NCI-H2171 (cell line): ENCODE measurements around the gene ZIC3.
"Not testable (repeated sequence)": the region's sequence is repeated elsewhere in the genome, so short reads cannot be mapped to it uniquely, and the experiment has no call there.

ENCODE experiments used
- DNase-seq: peaks from one replicate; lab custom pipeline; 2025; lab: John Stamatoyannopoulos, UW

The ZIC3 gene

DNA sequence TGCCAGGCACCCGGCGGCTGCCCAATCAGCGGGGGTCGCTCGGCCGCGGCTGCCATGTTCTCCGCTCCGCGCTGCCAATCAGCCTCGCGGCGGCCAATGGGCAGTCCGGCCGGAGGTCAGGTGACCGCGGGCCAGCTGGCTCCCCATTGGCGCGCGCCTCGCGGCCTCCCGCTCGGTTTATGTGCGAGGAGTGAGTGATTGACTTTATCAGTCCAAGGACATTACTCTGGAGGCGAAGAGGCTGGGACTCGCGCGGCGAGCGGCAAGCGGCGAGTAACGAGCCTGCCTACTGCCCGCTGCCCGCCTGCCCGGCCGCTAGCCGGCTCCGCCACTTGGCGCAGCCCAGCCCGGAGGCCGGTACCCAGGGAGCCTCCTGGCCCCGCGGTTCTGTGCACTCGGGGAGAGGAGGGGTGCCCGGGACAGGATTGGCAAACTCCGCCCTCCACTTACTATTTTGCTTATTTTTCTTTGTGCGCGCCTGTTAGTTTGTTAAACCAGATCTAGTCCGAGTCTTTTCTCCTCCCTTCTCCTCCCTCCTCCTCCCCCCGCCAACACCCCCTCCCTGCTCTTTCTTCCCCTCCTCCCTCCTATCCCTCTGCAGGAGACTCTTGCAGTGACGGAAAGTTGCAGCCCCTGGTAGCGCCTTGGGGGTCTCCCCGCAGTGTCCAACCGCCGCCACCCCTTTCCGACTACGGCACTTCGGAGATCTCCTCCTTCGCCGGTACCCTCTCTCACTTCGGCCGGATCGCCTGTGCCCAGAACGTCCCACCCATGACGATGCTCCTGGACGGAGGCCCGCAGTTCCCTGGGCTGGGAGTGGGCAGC is at the start of gene ZIC3:
ZIC3 (plus strand) TSS at position 207 of the 825 bp plus-strand sequence; CDS start at position 772, 565 bp downstream.
- DNase-seq = peak; percentile 46

DNA sequence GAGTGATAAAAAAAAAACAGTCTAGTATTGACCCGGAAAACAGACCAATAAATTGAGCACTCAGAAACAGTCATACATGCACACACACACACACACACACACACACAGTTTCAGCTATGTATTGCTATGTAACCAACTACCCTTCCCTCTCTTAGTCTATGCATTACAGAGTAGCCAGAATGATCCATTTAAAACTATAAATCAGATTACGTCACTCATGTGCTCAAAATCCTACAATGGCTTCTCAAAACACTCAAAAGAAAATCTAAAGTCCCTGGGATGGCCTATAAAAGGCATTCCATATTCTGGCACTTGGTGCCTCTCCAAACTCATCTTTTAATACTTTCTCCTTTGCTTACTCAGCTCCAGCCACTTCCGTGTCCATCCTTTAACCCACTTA is 46.5 kb upstream of the ZIC3 start:
- no peak for DNase-seq

DNA sequence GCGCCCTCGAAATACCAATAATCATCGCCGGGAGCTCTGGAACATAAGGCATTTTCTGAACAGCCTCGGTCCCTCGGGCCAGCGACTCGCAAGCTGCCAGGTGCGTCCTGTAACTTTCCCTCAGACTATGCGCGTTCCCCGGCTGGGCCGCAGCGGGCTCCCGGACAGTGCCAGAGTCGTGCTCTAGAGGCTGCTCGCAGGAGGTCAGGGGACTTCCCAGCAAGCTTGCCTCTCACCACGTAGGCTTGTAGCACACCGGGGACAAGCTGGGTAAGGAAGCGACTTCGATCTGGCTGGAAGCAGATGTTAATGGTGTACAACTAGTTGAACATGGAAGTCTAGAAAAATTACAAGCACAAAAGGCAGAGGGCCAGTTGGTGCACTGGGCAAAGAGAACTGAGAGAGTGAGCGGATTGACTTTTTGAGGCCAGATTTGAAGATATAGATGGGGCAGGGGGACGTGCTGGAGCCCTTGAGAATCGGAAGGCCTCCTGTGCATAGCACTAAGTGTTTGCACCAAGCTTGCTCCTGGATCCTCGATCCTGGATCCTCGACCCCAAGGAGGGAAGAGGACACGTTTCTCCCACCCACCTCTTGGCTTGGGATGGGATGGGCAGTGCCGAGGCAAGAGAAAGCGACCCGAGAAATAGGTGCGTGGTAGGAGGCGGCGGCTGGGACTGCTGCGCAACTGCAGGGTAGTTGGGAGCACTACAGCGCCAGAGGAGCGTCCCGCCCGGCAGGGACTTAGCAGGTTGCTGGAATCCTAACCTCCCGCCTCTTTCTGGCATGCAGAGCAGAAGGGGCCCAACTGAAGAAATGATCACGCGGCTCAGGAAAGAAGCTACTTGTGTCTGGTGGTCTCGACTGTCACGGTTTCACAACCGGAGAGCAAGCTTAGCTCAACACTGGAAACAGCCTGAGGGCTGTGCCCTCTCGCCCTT is 19.9 kb upstream of the ZIC3 start:
- no peak for DNase-seq

DNA sequence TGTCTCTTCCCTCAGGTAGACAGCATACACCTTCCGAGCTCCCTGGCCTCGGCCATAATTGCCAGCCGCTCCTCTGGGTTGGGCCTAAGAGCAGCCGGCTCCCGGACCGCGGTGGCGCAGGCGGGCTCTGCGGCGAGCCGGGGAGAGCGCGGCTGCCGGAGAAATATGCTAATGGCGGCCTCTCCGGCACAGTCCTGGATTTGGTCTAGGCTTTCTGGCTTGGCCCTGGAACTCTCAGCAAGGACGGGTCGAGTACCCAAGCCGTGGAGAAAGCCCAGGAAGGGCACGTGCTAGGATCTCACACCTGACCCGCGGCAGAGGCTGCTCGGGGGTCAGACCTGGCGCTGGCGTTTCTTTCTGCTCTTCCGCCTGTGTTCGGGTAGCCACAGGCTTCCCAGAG is 18.6 kb upstream of the ZIC3 start:
- DNase-seq = no peak

DNA sequence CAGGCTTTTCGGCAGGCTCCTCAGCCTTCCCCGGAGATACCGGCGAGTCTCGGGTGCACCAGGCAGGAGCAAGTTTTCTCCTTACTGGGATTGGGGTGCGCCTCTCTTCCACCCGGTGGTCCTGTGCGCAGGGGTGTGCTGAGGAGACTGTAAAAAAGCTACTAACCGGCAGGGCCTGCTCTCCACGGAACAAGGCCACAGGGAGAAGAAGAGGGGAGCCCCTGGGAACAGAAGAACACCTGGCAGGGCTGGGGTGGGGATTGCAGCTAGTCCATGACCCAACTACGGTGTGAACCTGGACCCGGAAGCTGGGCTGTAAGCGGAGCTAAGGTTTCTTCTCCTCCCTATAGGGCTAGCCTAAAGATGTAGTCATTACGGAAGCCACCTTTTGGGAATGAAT is 17.7 kb upstream of the ZIC3 start:
- DNase-seq = no peak

DNA sequence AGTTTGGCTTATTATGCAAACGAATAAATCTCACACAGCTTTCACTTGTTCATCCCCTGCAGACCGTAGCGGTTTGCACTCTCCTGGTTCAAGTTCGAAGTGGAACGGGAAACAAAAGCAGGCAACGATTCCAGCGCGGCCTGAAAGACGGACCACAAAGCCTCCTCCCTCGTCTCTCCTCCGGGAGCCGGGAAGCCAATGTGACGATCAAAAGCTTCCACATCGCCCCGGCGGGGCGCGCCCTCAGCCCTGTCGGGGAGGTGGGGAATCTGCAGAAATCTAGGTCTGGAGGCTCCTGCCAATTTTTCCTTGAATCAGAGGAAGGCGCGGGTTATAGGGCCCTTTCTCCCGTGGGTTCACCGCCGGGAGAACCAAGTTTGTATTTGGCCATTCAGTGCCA is 16.9 kb upstream of the ZIC3 start:
- no peak for DNase-seq

DNA sequence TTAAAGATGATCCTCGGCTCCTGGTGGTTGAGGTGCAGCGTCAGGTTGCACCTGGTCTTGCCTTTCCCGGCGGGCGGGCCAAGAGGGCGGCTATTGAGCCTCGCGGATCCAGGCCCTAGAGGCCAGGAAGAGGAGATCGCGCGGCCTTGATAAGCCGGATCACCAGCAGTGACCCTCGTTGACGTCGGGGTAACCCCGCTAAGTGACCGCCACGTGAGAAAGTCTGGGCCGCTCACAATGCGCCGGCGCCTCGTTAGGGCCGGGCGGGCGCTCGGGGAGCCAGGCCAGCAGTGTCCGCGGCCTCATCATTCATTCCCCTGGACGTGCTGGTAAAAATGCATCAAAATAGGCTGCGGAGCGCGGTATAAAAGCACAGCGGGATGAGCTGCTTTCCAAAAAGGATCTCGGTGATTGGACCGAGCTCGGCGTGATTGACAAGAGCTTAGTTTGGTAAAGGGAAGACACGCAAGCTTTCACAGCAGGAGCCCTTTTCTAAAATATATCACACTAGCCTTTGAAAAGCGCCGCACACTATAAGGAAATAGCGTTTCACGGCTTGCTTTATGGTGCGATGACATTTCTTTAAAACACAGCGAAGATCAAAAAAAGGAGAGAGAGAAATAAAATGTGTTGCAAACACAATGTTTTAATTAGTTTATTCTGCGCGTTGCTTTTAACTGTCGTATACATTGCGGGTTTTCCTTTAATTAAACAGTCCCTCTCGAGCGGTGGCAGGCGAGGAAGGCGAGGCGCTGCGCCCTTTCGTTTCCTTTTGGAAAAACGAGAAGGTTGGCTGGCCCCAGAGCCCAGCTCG is 15.9 kb upstream of the ZIC3 start:
- no peak for DNase-seq

DNA sequence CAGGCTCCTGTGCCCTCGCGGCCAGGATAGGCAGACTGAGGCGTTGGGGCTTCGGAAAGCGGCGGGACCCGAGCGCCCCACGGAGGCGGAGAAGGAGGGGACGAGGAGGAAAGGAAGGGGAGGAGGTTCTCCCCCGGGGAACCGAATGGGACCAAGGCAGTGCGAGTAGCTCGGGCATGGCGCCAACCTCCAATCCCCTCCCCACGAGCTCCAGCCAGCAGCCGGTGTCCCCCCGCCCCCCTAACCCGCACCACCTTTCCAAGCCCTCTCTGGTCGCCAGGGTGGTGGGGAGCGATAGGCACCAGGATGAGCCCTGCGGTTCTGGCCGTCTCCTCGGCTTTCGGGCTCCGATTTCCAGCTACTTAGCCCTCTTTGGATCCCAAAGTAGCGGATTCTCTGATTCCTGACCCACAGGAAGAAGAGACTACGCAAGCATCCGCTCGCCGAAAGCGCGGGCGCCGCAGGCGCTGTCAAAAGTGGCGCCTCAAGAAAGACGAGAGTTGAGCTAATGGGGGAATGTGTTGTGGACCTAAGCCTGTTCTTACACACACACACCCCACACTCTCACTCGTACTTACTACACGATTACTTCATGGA is 15.2 kb upstream of the ZIC3 start:
- DNase-seq = no peak

DNA sequence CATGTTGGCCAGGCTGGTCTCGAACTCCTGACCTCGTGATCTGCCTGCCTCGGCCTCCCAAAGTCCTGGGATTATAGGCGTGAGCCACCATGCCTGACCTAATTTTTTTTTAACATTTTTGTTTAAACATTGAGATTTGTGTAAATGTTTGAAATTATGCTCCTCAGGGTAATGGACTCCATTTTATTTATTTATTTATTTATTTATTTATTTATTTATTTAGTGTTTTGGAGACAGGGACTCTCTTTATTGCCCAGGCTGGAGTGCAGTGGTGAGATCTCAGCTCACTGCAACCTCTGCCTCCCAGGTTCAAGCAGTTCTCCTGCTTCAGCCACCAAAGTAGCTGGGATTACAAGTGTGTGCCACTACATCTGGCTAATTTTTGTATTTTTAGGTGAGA is 13.8 kb upstream of the ZIC3 start:
- not testable (repeated sequence) for DNase-seq

DNA sequence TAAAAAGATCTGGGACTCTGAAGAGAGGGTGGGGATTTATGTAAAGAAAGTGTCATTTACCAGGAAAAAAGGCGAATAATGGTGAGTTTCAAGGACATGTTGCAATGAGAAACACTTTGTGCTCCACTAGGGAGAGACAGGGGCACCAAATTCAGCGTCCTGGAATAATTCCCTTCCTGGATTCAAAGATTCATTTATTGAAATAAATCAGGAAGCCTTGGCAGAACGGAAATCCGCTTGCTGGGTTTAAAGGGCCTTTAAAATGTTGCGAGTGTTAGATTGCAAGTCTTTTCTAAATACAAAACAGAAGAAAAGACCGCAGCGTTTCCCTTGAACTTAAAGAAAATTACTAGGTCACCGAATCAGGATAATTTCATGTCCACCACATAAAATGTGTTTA is 3.8 kb upstream of the ZIC3 start:
- no peak for DNase-seq

DNA sequence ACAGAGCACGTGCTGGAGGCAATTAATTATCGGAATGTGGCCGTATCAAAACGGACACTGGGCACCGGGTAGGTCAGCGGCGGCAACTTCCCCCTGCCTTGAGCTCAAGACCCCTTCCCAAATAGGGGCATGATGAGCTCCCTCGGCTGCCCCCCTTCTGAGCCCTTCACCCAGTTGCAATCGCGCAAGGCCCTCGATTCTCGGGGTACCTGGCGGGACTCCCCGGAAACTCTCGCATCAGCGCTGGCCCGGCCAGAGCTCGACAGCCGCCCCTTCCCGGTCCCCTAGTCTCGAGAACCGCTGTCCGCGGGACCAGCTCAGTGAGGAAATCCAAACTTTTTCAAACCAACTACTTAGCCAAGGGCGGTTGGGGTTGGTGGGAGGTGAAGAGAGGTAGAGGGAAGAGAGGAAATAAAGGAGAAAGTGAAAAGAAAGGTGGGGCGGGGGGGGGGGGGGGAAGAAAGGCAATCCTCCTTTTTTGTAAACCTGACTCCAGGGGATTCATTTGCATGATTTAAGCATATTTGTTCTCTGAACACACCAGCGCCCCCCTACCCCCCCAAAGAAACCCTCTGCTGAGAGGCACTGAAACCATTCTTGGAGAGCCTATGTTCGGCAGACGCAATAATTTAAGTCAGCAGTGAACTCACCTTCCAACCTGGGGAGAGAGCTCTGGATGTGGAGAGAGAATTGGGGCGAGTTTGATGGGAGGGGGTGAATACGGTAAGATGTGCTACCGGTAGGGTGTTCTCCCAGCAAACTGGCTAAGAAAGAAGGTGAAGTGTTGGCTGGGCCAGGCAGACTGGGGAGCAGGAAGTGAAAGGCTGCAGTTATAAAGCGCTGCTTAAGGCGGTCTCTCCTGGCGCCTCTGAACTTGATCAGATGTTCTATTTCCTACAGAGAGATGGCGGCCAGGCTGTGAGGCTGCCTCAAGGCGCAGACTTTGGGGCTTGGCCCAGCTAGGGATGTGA is 2.0 kb upstream of the ZIC3 start:
- DNase-seq = no peak

DNA sequence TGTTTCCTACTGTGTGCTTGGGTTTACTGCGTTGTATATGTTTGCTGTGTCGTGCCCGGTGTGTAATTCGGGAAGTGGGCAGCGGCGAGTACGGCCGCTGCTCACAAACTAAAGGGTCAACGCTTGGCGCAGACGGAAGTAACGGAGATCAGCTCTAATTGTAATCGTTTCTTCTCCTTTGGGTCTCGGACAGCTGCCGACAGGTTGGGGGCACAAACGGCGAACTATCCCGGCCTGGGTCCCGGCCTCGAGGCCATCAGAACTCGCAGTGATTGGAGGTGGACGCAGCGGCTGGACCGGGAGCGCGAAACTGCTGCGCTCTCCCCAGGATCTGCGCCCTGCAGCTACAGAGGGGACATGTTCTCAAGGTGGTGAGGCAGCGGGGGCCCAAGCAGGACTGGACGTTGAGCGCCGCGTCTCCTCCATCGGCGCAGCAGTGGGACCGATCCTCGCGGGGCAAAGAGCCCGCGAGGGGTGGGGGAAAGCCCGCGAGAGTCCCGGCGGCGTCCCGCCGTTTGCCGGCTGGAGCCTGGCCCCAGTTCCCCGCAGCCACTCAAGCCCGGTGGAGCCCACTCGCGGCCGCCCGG is 516 bp upstream of the ZIC3 start:
- no peak for DNase-seq

DNA sequence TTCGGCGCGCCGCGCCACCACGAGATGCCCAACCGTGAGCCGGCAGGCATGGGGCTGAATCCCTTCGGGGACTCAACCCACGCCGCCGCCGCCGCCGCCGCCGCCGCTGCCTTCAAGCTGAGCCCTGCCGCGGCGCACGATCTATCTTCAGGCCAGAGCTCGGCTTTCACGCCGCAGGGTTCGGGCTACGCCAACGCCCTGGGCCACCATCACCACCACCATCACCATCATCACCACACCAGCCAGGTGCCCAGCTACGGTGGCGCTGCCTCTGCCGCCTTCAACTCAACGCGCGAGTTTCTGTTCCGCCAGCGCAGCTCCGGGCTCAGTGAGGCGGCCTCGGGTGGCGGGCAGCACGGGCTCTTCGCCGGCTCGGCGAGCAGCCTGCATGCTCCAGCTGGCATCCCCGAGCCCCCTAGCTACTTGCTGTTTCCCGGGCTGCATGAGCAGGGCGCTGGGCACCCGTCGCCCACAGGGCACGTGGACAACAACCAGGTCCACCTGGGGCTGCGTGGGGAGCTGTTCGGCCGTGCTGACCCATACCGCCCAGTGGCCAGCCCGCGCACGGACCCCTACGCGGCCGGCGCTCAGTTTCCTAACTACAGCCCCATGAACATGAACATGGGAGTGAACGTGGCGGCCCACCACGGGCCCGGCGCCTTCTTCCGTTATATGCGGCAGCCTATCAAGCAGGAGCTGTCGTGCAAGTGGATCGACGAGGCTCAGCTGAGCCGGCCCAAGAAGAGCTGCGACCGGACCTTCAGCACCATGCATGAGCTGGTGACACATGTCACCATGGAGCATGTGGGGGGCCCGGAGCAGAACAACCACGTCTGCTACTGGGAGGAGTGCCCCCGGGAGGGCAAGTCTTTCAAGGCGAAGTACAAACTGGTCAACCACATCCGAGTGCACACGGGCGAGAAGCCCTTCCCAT is 1.1 kb downstream of the ZIC3 start:
- no peak for DNase-seq

DNA sequence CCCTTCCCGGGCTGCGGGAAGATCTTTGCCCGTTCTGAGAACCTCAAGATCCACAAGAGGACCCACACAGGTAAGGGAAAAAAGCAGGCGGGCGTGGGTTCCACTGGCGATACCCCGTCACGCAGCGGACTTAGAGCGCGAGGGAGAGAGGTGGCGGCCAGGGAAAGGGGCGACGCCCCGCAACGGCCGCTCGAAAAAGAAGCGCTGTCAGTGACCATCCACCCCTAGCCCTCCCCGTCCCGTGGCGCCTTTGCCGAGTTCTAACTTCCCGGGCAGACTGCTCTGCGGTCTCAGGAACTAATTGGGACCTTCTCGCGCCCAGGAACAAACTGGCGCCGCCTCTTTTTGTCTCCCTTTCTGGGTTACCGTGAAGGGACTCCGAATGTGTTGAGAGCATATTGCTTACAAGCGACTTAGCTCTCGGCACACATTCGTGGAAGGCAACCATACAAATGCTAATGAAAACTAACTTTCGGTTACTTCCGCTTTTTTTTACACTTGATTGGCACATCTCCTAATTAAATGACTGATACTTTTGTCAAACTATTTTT is 1.8 kb downstream of the ZIC3 start:
- no peak for DNase-seq

DNA sequence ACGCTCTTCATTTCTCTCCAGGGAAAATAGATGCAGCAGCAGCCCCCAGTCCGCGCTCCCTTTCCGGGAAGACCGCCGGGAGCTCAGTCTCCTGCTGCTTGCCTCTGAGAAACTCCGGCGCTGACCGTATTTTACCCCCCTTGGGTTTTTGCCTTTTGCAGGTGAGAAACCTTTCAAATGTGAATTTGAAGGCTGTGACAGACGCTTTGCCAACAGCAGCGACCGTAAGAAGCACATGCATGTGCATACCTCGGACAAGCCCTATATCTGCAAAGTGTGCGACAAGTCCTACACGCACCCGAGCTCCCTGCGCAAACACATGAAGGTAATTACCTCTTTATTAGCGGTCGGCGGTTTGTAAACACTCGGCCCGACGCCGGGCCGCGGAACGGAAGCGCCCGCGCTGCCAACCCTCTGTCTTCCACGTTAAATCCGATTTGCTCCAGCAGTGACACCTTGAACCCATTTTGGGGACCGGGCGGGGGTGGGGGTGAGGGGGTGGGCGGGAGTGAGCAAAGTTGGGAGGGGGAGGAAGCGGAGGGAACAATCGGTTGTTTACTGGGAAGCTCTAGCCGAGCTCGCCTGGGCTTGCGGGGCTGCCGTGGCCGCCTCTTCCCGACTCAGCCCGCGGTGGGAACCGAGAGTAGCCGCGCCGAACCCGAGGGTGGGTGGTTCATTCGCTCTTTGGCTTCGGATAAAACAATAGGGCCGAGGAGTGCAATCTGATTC is 3.0 kb downstream of the ZIC3 start:
- no peak for DNase-seq

DNA sequence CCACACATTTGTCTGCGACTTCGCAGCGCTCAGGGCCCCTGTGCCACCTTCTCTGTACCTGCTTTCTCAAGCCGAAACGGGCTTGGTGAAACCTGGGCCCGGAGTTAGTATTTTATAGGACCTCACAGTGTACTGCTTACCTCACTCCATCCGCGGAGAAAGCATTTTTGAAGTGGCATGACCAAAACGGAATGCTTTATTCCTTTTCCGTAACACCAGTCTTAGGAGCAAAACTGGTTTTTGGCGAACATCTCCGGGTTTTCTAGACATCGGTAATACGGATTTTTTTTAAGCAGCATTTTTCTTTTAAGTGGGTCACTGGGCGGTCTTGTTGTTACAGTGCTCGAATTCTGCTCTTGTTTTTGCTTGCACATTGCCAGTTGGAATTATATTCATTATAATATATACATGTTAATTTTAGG is 3.6 kb downstream of the ZIC3 start:
- no peak for DNase-seq

DNA sequence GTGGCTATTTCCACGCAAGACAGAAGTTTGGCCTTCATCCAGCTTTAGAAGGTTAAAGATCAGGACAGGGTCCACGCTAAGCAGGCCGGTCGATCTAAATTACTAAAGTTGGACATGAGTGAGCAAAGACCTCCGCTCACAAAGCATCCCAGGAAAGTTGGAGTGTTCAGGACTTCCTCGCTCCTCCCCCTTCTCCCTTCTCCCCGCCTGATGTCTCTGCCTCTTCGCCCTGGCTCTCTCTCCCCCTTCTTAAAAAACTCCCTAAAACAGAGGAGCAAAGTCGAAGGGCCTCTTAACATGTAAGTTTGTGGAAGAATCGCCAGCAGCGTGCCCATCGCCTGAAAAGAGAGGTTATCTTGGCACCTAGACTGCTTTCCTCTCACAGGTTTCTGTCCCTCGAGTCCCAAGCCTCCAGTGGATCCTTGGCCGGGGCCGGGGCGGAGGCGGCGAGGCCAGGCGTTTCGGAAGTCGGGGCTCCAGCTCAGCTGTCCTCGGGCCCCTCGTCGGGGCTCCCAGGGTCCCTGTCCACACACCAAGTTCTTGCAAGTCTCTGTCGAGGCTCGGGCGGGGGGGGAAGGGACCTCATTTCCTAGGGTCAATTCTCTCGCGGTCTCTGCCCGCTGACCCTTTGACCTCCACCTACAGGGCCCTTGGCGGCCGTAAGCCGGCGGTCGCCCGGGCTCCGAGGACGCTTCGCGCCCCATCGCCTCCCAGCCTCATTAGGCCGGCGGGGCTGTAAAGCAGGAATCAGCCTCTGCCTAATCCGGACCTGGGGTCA is 7.6 kb downstream of the ZIC3 start:
- DNase-seq = no peak
